Activated T-helper 1 cell treated with anti-CD3 and anti-CD28 coated beads, Interleukin-2, amount 50 U/mL, for 16 hours (primary cell): ENCODE results near the gene NTNG1.

ENCODE experiments used
- DNase-seq, 2 donors: peaks; one replicate each; pipeline ENCODE4 v3.0.0-alpha.2; 2020; ENCODE audit warnings: low read depth in 1 of 2, low spot score in 1 of 2

Gene NTNG1

DNA sequence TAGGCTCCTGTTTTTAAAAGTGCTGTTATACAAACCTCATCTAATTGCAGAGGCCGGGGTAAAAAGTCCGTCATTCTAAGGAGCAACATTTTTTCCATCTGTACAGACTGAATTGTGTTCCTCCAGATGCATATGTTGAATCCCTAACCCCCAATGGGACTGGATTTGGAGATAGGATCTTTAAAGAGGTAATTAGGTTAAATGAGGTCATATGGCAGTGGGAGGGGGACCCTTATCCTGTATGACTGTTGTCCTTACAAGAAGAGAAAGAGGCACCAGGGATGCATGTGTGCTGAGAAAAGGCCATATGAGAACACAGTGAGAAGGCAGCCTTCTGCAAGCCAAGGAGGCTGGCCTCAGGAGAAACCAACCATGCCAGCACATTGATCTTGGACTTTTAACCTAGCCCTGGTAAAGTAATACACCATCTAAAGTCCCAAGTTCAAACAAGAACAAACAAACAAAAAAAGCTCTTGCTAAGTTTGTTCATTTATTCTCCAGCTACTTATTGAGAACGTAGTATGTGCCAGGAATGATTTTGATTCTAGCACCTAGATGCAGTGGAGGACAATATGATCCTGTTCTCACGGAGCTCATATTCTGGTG lies 352.4 kb downstream of the NTNG1 start:
- DNase-seq, result no peak

DNA sequence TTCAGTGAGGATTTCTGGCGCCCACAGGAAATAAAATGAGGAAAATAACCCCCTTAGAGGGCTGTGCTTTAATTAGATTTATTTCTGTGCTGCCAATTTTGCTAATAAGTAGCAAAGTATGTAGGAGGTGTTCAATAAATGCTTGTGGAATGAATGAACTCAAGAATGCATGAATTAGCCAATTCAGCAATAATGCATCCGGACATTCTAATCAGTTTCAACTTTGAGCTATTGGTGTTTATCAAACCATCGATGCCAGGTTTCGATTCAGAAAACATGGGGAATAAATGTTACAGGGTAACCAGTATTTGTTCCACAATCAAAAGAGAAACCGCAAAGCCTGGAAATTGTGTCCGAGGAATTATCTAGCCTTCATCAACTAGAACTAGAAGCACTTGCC lies 353.2 kb downstream of the NTNG1 start:
- no peak for DNase-seq

DNA sequence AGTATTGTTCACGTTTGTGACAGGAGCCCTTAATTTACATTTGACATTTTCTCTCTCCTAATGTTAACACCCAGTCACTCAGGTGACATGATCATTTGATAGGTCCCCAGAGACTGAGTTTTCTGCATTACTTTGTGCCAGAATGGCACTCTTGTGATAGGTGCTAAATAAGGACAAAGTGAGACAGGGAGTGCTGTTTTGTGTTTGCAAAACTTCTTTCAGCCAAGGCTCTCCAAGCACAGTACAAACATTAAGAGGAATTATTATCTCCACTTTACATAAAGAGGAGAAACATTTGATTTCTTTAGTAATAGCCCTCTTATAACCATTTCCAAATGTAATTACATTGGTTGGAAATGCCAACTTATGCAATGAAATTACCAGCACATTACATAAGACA lies 355.2 kb downstream of the NTNG1 start:
- DNase-seq, result no peak

DNA sequence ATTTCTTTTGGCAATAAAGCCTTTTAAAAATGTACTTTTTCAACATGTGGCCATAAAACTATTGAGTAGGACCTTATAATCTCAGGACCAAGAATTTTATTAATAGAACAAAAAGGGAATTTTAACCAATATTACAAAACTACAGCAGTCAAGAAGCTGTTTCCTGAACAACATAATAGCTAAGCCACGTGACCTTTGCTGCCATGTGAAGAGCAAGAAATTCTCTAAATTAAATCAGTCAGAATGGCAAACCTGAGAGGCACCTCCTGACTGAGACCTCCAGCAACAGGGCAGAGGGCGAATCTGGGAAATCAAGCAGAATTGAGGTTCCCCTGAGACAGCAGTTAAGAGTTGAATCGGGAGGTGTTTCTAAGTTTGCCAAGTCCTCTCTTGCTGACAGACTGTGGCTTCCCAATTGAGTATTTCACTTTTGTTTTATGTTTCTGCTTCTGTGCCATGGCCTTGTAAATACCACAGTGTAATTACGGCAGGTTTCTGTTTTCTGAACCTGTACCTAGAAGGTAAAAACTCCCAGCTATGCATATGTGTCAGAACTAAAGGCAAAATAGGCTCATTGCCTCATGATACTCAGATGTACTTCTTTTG lies 358.4 kb downstream of the NTNG1 start:
- no peak for DNase-seq

DNA sequence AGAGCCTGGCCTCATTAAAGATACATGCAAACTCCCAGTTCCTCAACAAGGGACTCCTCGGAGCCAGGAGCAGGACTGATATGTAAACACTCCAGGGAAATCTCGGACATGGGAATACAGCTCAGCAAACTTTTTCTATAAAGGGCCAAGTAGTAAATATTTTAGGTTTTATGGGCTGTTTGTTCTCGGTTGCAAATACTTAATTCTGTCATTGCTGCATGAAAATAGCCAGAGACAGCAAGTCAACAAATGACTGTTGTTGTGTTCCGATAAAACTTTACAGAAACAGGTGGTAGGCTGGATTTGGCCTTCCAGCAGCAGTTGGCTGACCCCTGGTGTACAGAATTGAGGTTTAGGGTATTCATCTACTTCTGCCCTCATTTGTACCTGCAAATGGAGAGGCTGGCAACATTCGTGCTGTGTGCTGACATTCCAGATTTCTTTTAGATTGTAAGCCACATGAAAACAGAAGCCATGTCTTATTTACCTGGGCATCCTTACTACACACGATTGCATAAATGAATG lies 360.3 kb downstream of the NTNG1 start:
- no peak for DNase-seq

DNA sequence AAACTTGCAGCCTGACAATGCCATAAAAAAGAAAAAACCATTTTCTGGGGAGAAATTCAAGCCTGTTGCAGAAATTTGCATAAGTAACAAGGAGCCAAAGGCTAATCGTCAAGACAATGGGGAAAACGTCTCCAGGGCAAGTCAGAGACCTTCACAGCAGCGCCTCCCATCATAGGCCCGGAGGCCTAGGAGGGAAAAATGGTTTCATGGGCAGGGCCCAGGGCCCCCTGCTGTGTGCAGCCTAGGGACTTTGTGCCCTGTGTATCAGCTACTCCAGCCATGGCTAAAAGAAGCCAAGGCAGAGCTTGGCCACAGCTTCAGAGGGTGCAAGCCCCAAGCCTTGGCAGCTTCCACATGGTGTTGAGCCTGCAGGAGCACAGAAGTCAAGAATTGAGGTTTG lies 369.5 kb downstream of the NTNG1 start:
- DNase-seq, result no peak

DNA sequence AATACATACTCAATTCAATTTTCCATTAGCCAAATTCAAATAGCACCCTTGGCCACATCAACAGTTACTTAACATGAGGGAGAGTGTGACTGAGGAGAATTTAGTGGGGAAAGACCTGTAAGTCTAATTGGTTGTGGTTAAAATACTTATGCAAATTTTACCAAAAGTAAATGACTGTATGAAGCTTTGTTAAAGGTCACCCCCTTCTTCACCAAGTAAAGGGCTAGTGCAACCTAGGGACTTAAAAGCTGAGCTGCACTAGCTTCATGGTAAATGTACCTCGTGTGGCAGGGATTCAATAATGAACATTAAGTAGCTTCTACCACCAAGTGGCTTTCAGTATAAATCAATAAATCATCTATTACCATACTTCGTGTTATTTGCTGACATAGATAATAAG lies 372.0 kb downstream of the NTNG1 start:
- no peak for DNase-seq

DNA sequence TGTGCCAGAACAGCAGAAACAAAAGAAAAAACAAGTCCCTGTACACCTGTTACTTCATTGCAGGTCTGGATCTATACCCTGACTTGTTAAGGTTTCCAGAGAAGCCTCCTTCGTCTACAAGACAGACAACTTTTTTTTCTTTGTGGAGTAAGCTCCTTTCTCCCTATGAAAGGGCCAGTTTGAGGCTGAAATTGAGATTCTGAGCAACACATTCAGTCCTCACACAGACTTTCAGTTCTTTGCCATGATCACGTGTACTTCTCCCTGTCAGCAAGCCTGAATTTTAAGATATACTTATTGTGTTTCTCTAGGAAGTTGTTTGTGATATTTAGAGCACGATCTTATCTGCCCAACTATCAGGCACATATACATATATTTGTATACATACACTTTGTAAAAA lies 374.0 kb downstream of the NTNG1 start:
- no peak for DNase-seq

DNA sequence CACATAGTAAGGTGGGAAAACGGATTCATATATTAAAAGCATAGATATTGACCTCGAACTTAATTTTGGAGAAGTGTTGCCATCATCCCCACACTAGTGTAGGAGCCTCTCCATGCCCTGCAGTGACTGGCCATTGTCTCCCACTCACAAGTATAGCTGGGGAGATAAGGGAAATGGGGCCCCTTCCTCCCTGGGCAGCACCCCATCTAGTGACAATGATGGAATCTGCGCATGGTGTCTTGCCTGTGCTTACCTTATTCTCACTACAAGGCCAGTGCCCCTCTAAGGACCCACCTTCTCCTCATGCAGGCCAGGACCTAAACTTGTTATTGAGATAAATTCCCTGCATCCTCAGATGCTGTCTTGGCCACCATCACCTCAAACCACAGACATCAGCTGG lies 374.9 kb downstream of the NTNG1 start:
- DNase-seq, result no peak

DNA sequence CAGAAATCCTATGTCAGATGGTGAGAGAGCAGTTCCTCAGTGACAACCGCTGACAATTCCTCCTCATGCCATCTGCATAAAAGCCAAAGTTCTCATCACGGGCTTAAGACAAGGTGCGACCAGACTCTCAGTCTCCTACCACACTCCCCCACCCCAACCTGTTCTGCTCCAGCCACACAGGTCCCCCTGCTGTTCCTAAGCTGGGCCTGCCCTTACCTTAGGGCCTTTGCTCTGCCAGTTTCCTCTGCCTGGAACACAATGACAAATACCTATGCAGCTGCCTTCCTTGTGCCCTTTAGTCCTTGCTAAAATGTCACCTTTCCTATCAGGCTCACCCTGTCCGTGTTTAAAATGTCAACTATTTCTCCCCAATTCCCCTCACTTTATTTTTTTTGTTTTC lies 382.2 kb downstream of the NTNG1 start:
- no peak for DNase-seq

DNA sequence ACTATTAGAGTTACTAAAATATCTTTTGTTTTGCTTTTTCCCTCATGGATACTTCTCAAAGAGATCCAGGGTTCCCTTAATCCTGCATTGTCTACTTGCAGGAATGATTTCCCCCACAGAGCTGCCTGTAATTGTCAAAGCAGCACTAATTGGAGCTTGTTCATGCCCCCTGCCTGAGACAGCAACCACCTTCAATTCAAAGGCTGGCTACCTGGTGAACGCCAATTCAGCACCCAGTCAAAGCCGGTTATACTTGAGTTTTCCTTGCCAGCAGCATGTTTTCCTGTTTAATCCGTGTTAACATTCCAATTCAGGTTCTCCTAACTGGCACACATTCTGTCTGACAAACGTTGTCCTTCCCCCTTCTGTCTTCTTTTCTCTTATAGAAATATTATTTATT lies 382.9 kb downstream of the NTNG1 start:
- DNase-seq, result no peak

DNA sequence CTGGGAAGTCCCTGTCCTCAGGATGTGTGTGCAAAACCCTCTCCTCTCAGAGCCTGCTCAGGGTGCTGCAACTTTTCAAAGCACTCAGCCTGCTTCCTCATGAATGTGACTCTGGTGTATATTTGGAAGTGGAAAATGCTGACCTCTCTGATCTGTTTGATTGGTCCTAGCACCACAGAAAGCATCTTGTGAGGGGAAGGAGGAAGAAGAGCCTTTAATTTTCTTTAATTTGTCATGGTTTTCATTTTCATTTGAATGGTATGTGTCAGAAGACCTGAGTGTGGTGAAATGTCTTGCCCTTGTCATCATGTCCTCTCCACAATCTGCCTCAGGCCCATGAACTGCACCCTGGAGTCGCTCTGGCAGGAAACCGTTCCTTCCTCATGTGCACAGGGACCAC lies 383.5 kb downstream of the NTNG1 start:
- DNase-seq, result no peak

DNA sequence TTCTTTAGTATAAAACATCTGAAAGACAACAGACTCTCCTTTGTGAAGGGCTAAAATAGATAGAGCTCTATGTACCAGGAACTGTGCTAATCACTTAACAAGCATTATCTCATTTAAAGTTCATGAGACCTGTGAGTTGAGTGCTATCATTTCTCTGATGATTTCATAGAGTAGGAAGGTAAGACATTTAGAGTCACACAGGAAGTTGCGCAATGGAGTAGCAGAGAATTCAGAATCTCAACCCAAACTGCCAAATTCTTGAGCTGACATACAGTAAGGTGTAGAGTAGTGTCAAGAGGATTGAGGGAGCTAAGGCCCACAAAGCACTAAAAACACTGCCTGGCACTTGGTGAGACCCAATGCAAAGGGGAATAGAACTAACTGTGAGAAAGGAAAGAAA lies 384.3 kb downstream of the NTNG1 start:
- DNase-seq, result no peak

DNA sequence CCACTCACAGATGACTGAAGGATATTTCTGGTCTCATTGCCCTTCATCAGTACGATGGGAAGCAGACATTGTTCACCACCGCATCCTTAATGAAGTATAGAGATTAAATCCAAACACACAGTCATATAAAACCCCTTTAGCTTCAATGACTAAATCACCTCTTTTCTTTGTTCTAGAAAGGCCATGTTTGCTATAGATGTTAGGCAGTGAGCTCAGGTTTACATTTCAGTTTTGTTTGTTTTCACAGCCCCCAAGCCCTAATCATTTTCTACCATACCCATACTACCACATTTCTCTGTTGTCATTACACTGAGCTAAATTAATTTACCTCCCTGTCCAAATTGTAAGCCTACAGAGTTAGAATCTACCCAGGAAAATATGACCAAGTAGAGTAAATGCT lies 385.1 kb downstream of the NTNG1 start:
- DNase-seq, result no peak

DNA sequence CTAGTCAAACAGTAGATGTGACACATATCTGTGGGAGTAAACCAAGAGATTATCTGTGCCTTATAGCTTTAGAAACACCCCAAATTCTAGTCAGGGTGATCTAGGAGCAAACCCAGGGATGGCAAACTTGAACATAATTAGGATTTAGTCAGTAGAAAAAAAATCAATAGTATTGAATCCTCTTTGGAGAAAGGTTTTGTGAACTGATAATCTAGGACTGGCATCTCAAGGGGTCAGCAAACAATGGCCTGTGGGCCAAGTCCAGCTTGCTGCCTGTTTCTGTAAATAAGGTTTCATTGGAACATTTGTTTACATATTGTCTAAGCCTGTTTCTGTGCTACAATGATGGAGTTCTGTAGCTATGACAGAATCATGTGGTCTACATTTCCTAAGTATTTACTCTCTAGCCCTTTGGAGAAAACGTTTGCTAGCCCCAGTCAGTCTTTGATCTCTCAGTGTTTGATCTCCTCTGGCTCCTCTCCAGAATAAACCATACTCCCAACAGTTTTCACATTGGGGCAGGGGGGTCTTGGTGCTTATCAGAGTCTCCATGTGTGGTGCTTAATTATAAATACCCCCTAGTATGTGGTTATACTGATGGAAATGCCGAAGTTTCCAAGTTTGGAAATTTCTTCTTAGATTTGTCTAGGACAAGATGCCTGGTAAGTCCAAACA lies 385.8 kb downstream of the NTNG1 start:
- no peak for DNase-seq

DNA sequence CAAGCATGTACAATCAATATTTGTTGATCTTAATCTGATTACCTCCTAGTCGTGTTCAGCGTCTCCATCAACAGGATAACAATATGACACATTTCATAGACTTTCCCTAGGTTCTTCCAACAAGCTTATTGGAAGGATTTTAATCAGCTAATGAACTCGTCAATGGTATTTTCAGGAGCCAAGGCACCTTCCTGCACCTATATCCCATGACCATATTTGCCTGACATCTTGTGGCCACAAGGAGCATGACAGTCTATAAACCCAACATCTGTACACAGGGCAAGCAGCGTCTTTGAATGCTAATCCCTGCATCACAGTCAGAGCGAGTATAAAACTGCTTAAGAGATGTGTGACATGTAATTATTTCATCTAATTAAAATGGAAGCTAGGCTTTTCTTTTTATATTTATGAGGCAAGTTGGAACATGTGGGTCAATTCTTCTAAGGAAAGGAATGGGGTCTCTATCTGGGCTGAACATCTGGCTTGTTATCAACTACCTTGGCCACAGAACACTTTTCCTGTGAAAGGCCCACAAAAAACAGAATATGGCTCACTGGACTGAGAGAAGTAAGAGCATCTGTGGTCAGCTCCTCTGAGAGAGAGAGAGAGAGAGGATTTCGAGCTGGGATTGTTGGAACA lies 388.8 kb downstream of the NTNG1 start:
- no peak for DNase-seq

DNA sequence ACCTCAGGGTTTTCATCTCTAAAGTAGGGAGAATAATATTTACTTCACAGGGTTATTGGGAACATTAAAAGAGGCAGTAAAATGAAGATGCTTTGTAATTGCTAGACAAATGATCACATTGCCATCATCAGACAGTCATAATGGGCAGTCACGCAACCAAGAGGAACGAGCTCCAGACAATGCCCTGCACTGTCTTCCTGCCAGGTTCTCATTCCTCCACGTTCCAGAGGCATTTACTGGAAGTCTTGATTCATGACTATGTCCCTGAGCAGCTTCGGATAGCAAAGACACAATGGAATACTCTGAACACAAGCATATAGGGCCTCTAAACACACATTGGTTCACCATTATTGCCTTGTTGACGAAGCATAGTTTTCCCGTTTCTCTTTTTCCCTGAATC lies 389.7 kb downstream of the NTNG1 start:
- DNase-seq, result no peak

DNA sequence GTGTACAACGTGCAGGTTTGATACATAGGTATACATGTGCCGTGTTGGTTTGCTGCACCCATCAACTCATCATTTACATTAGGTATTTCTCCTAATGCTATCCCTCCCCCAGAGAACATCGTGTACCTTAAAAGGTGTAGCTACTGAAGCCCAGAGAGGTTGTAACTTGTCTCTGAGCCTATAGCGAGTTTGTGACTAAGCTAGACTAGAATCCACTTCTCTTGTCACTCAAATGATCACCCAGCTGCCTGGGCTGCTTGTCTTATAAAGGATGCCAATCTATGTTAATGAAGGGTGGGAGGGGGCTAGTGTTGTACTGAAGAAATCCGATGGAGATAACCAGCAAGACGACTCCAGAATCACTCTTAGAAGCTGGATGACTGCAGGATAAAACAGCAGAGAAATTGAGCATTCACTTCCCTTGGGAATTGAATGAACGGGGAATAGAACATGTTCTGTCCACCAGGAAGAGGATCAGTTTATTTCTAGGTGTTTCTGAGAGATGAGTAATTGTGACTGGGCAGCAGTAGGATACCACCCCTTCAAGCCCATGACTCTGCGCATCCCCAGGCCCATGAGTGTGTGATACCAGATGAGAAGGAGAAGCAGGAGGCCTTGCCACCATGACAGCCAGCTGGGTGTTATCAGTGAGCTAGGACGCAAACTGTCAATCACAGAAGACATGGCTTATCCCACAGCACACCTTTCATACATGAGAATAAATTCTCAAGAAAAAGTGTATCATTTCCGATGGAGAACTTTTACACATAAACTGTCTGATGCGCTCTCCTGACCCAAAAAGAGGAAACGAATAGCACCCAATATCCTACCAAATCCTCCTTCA lies 390.4 kb downstream of the NTNG1 start:
- no peak for DNase-seq

DNA sequence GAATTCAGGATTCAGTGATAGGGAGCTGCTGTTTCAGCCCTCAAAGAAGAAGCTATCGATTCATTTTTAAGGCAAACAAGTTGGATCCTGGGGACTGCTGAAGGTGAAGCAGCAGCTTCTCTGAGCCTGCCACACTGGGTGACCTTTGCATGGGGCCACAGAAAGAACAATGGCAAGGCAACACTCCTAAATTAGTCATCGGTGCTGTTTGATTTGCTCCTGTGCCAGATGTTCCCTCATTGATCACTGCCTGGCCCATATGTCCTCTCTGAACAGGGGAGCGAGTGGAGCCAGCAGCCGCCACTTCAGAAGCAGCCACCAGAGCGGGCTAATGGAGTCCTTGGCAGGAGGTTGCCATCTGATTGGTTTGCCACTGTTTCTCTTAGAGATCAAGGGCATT lies 391.5 kb downstream of the NTNG1 start:
- no peak for DNase-seq
